Activated CD4-positive, alpha-beta T cell treated with anti-CD3 and anti-CD28 coated beads, Interleukin-2, amount 50 U/mL, for 1 hour (primary cell): ENCODE data around the gene GLTPD2.
A peak's percentile ranks its signal among the peaks of the same experiment; 100 is the strongest.

ENCODE experiments used
- DNase-seq: peaks from one replicate; pipeline ENCODE4 v3.0.0-alpha.2; 2020

GLTPD2 gene

DNA sequence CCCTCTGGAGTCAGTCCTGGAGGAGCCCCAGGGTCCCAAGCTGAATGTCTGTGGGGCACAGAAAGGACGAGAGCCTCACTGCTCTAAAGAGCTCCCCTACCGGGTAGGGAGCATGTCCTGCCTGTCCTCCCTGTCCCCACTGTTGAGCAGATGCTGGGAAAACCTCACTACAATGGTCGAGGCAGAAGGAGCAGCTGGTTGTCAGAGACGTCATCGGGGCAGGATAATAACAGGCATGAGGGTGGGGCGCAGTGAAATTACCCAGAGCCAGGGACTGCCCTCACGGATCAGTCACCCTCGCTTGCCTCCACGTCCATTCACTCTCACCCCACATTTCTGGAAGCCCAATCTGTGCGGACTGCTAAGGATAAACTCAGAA lies 16.5 kb upstream of the GLTPD2 start:
- no peak for DNase-seq

DNA sequence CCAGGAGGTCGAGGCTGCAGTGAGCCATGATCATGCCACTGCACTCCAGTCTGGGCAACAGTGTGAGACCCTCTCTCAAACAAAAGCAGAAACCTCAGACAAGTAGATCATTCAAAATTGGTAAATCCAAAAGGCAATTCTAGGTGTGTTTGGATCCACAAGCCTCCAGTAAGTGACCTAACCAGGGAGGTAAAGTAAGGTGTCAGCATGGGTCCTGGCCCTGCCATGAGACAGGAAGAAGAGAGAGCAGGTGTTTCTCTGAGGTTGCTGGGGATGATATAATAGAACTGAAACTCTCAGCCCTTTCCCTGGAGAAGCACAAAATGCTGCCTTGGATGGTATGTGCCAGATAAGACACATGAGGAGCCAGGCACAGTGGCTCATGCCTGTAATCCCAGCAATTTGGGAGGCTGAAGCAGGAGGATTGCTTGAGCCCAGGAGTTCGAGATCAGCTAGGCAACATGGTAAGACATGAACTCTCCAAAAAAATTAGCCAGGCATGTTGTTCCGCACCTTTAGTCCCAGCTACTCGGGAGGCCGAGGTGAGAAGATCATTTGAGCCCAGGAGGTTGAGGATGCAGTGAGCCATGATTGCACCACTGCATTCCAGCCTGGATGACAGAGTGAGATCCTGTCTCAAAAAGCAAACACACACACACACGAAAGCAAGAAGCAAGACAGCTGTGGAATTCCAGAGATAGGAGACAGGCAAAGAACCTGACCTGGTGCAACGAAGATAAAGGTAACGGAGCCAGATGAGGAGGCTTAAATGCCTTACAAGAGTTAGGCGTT lies 10.6 kb upstream of the GLTPD2 start:
- DNase-seq = no peak

DNA sequence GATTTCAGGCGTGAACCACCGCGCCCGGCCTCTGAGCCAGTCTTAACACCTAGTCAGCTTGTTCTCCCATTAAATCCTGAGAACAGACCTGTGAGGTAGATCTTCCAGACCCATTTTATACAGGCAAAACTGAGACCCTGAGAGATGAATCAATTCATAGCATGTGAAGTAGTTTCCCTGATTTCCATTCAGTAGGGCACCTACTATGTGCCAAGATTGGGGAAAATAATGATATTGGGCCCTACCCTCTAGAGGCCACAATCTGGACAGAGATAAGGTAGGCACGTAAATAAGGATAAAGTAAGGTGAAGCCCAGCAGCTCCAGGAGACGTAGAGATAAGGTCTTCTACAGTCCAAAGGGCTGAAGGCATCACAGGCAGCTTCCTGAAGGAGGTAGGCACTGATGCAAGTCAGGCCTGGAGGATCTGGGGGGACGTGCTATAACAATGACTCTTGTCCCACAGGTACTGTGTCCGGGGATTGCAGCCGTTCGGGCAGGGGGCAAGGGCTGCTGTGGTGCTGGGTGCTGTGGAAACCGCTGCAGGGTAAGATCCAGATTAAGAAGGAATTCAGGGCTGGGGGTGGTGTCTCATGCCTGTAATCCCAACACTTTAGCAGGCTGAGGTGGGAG lies 8.3 kb upstream of the GLTPD2 start:
- no peak for DNase-seq

DNA sequence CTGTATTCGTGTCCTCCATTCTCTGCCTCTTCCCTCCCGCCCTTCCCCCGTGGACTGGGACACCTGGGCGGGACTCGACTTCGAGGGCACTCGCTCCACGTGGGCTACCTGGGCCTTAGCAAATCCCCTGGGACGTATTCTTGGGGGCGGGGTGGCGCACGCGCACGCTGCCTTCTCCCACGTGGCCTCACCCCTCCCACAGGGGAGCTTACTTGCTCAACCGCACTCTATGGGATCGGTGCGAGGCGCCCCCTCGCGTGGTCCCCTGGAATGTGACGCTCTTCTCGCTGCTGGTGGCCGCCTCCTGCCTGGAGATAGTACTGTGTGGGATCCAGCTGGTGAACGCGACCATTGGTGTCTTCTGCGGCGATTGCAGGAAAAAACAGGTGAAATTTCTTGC lies 6.1 kb upstream of the GLTPD2 start:
- no peak for DNase-seq

DNA sequence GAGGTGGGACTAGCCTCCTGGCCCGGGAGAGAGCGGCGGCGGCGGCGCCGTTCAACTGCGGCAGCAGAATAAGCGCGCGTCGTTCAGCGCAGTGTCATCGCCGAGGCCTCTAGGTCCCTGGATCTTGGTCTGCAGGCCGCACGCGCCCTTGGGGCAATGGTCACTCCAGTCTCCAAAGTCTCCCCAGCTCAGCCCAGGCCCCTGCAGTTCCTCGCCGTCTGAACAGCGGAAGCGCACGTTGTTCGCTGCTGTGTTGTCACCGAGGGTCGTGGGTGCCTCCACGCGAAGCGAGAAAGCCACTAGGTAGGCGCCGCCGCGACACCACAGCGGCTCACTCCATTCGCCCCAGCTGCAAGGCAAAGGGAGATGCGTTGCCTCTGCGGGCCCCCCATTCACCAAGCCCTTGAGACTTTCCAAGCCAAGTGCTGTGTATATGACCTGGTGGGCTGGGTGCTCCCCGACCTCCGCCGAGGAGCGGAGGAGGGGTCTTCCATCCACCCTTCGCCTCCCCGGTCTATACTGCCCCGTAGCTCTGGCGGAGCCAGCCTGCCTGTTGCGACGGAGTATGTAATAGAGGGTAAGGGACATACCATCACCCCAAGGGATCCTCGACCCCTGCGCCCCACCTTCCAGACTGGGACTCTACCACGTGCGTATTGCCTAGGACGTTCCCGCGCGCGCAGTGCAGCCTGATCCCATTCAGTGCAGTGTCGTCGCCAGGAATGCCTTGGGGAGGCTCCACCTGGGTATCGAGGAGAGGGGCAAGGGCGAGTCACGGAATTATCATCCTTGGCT lies 3.3 kb upstream of the GLTPD2 start:
- no peak for DNase-seq

DNA sequence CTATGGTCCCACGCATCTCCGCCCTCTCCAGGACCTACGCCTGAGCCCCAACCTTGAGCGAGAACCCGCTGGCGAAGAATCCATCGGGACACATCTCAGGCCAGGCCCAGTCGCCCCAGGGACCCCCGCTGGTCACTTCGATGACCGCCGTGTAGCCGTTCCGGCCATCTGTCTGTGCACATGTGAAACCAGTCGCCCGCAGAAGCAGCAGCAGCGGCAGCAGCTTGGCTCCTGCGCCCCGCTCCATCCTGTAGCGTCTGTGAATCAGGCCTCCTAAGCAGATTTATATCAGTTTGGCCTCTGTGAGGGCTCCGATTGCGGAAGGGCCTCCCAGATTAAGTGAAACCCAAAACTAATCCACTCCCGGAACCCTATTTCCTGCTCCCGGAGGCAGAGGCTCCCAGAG lies 2.7 kb upstream of the GLTPD2 start, which contains the start of gene VMO1:
Gene VMO1, minus strand, starts transcription at position 259 of the 406 bp plus-strand sequence. Its CDS starts 12 bp downstream, at position 247.
- DNase-seq = no peak

DNA sequence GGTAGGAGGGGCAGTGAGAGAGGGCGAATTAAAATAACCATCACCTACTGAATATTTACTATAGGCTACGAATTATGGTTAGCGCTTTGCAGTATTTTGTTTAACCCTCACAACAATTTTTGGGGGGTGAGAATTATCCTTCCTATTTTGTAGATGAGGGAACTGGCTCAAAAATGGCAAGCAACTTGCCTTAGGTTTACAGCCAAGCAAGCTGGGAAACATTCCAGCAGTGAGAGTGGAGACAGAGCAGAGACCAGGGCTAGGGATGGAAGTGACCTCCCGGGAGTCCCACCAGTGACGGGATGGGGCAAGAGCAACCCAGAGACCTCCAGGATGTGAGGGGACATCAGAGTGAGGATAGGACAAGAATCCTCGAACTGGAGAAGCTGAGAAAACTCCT lies 2.2 kb upstream of the GLTPD2 start:
- no peak for DNase-seq

DNA sequence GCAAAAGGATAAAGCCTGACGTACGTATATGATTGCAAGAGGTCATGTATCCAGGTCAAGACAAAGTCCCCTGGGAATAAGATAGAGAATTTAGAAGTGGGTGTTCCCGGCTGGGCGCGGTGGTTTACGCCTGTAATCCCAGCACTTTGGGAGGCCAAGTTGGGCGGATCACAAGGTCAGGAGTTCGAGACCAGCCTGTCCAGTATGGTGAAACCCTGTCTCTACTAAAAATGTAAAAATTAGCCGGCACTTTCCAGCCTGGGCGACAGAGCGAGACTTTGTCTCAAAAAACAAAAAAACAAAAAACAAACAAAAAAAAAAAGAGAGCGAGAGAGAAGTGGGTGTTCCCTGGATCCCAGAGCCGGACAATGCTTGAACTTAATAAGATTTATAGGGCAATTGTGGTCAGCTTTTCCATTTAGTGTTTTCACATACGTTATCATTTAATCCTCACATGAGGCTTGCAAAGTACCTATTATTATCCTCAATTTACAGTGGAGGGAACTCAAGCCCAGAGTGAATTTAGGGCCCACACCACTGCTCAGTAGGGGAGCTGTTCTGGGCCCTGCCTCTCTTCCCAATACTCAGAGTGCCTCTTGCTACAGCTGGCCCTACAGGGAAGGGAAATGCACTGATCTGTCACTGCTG lies 481 bp upstream of the GLTPD2 start:
- DNase-seq = no peak

DNA sequence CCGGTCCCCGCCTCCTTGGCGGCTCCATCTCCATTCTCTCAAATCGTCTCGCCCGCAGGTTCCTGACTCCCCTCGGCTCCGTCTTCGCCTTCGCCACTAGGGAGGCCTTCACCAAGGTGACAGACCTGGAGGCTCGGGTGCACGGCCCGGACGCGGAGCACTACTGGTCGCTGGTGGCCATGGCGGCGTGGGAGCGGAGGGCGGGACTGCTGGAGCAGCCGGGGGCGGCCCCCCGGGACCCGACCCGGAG lies 862 bp downstream of the GLTPD2 start:
- no peak for DNase-seq

DNA sequence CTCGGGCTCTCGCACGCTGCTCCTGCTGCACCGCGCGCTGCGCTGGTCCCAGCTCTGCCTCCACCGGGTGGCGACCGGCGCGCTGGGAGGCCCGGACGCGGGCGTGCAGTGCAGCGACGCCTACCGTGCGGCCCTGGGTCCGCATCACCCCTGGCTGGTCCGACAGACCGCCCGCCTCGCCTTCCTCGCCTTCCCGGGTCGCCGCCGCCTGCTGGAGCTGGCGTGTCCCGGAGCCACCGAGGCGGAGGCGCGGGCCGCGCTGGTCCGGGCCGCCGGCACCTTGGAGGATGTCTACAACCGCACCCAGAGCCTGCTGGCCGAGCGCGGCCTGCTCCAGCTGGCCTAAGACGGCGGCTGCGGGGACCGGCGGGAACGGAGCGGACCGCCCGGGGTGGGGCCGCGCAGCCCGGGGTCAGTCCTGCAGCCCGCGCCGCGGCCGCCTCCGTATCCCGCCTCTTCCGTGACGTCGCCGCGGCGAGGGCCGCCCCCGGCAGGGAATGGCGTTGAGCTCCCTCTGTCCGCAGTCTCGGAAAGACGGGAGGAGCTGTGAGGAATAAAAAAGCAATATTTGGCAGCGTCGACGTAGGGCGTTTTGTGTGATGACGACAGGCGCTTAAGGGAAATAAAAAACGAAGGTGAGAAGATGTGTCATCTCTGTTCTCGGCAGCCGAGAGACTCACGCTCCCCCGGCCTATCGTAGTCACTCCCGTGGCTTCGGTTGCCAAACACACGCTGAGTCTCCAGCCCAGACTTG lies 1.4 kb downstream of the GLTPD2 start:
- DNase-seq = peak; percentile 75

DNA sequence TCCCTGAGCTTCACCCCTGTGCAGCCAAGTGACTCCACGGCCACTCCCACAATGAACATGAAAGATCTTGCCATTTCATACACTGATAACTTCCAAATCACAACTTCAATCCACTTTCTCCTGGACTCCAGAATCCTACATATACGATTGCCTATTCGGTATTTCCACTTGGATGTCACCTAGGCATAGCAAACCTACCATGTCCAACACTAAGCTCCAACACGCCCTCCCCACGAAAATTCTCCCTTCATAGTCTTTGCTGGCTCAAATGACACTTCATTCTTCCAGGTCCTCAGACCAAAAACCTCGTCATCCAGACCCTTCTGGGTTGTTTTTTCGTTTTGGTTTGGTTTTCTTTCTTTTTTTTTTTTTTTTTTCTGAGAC lies 1.9 kb downstream of the GLTPD2 start:
- DNase-seq = no peak

DNA sequence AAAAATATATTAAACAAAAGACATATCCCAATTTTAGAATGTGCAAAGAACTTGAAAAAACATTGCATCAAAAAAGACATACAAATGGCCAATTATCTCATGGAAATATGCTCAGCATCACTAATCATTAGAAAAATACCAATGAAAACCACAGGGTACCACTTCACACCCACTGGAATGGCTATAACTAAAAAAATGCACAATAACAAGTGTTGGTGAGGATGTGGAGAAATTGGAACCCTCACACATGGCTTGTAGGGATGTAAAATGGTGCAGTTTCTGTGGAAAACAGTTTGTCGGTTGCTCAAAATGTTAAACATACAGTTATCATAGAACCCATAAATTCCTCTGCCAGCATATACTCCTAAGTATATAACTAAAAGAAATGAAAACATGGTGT lies 6.4 kb downstream of the GLTPD2 start:
- DNase-seq = no peak

DNA sequence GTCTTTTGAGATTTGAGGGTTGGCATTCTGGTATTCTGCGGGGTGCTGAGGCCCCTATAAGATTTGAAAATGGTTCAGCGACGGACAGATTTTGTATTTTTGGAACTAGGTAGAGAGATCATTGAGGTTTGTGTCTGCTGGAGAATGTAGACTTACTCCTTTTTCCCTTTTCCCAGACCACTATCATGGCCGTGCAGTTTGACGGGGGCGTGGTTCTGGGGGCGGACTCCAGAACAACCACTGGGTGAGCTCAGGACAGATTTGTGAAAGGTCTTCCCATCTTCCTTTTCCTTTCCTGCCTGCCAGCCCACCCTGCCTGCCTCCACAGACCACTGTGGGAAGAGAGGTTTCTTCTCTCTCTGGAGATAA lies 7.8 kb downstream of the GLTPD2 start:
- no peak for DNase-seq

DNA sequence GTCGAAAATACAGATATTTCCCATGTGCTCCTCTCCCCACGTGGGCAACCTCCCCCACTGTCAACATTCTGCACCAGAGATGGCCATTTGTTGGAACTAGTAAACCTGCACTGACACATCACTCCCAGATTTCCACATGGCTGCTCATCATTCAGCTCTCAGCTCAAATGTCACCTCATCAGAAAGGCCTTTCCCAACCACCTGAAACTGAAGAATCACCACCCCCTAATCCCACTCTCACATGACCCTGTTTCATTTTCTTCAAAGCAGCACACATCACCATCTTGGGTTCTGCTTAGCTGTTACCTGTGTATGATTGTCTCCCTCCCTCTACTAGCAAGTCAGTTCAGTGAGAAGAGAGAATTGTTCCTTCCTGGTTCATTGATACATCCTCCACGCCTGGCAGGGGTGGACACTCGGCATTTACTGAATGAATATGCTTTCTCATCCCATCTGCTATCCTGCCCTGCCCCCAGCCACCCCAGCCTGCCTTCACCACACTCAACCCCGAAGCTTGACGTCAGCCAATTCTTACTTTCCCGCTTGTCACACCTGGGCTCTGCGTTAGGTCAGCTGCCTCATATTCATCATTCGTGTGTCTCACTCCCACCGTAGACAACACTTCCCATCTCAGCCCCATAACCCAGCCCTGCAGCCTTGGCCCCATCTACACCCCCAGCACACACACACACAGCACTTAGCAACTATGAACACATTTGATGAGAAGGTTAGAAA lies 11.9 kb downstream of the GLTPD2 start:
- no peak for DNase-seq

DNA sequence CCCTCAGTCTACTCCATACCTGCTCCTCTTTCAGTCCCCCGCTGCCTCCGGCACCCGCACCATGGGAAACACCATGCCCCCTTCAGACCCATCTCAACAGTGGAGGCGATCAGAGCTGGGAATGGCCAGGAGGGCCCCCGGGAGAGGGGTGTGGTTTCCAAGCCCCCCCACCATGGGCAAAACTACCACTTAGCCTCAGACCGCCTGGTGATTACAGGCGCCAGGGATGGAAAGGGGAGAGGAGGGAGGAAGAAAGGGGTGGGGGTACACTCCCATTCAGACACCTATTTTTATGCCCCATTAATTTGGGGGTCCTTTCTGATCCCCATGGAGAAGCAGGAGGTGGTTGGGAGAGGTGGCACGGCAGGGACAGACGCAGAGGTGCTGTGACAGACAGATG lies 13.5 kb downstream of the GLTPD2 start, which contains the start of gene C17orf114:
Gene C17orf114, minus strand, starts transcription at position 101 of the 400 bp plus-strand sequence.
- no peak for DNase-seq

DNA sequence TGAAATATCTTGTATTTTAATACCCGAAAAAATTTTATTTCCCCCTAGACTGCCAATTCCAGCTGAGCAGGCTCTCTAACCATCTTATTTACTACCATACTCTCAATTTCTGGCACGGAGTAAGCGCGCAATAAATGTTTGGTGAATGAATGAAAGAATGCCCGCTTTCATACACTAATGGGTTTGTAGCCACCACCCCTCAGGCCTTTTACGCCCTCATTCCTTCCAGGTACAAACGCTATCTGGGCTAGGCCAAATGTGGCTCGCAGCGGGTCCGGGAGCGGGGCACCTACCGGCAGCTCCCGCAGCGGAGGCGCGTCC lies 17.7 kb downstream of the GLTPD2 start:
- no peak for DNase-seq

DNA sequence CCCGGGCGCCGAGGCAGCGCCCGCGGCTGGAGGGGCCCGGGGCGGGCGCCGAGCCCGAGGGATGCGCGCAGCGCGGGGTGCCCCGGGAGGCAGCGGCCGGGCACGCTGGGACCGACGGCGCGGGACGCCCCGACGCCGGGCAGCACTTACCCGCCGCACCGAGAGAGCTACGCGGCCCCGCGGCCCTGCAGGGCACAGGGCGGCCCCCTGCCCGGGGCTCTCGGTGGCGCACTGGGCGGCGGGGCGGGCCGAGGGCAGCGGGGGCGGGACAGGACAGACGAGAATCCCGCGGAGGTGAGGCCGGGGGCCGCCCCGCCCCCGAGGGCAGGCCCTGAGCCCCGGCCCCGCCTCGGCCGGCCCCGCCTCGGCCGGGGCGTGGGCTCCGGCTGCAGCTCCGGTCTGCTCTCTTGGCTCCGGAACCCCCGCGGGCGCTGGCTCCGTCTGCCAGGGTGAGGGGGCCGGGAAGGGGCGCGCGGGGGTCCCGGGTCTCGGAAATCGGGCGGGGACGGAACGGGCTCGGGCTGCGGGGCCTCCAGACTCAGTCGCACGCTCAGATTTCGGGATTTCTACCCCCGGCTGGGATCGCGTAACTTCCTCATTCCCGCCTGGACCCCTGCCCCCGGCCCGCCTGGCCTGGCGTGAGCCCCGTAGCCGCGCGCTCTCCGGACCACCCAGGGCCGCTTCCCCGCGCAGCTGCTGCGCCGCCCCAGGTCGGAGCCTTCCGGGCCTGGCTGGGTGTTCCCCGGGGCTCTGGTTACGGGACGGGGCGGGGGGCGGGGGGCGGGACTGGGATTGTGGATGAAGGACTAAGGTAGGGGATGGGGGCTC lies 18.2 kb downstream of the GLTPD2 start, which contains the start of gene PLD2:
Gene PLD2, plus strand, starts transcription at position 376 of the 828 bp plus-strand sequence. CDS start 621 bp downstream, outside the sequence.
- peak; percentile 82 for DNase-seq

DNA sequence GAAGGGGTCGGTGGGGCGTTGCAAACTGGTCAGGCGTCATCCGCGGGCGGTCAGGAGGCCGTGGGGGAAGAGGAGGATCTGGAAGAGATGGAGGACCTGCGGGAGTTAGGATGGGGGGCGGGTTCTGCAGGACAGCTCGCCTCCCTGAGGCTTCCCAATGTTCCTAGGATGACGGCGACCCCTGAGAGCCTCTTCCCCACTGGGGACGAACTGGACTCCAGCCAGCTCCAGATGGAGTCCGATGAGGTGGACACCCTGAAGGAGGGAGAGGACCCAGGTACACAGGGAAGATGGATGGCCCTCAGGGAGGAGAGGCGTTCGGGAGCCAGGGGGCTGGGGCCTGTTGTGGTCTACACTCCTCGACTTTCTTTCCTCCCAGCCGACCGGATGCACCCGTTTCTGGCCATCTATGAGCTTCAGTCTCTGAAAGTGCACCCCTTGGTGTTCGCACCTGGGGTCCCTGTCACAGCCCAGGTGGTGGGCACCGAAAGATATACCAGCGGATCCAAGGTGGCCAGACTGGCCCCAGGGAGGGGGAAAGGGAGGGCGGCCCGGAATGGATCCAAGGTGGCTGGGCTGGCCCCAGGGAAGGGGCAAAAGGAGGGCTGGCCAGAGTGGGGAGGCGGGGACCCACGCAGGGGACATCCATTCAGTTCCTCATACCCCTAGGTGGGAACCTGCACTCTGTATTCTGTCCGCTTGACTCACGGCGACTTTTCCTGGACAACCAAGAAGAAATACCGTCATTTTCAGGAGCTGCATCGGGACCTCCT lies 19.0 kb downstream of the GLTPD2 start:
- DNase-seq = no peak

DNA sequence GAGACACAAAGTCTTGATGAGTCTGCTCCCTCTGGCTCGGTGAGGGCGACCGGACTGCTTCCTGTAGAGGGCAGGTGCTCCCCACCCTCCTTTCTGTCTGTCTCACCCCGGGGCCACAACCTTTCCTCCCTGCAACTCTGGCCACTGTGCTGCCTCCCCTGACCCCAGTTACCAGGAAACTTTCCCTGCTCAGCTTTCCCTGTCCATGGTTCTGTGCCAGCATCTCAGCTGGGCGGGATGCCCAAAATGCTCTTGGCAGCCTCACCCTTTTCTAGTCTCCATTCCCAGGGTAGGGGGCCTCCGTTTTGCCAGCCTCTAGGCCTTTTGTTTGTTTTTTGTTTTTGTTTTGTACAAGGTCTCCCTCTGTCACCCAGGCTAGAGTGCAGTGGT lies 19.6 kb downstream of the GLTPD2 start:
- DNase-seq = no peak

DNA sequence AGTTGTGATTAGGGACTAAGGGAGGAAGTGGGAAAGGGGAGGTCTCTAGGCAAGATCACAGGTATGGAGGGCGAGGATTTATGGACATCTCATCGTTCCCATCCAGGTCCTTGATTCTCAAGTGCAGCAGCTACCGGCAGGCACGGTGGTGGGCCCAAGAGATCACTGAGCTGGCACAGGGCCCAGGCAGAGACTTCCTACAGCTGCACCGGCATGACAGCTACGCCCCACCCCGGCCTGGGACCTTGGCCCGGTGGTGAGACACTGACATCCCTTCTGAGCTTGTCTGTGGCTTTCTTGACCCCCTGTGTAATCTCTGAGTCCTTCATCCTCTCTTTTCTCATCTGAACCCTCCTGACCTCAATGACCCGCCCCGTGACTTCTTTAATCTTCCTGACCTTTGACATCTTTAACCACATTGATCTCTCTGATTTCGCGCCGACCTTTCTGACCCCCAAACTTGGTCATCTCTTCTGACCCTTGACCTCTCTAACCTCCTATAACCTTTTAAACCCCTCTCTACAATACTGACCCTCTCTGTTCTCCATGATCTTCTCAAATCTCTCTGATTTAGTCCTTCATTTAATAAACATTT lies 22.0 kb downstream of the GLTPD2 start:
- no peak for DNase-seq
